HG03108 (cell line): Measurements from ENCODE around the gene PPFIBP2.

Experiments
- ATAC-seq: cut with Tn5 transposase; IDR thresholded peaks from one replicate; pipeline ENCODE4 v1.9.1; 2021; ENCODE audit warnings: moderate library complexity; ENCODE audit not compliant: unreplicated experiment

The PPFIBP2 gene

GRCh38 chr11:7683571-7683970 lies 169.8 kb downstream of the PPFIBP2 start:
- no peak for ATAC-seq

GRCh38 chr11:7686761-7687160 lies 173.0 kb downstream of the PPFIBP2 start:
- no peak for ATAC-seq

GRCh38 chr11:7687386-7687785 lies 173.6 kb downstream of the PPFIBP2 start:
- no peak for ATAC-seq

GRCh38 chr11:7688238-7688826 lies 174.5 kb downstream of the PPFIBP2 start:
- peak; percentile 71 for ATAC-seq

- no peak for ATAC-seq
These were observed 175.4 kb downstream of the PPFIBP2 start for GRCh38 chr11:7689239-7689638.

GRCh38 chr11:7690648-7691047 lies 176.8 kb downstream of the PPFIBP2 start:
- ATAC-seq, result no peak

- no peak for ATAC-seq
These were observed 178.1 kb downstream of the PPFIBP2 start for GRCh38 chr11:7691759-7692350.

DNA sequence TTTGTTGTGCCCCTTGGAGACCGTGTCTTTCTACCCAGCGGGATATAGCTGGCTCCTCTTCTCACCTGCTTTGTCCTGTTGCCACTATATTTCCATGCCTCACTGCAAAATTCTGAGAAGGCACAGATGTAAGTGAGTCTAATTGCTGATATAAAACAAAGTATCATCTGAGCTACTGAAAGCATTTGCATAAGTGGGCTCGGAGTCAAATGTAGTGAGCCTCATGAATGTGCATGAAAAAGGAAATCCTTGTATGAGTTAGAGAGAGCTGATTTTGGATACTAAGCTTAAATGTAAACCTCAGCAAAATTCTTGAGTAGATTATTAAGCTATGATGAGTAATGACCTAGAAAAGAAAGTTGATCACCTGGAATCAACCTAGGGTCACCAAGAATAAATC lies 178.6 kb downstream of the PPFIBP2 start:
- ATAC-seq, result no peak

GRCh38 chr11:7694235-7694634 lies 180.4 kb downstream of the PPFIBP2 start:
- ATAC-seq, result no peak

DNA sequence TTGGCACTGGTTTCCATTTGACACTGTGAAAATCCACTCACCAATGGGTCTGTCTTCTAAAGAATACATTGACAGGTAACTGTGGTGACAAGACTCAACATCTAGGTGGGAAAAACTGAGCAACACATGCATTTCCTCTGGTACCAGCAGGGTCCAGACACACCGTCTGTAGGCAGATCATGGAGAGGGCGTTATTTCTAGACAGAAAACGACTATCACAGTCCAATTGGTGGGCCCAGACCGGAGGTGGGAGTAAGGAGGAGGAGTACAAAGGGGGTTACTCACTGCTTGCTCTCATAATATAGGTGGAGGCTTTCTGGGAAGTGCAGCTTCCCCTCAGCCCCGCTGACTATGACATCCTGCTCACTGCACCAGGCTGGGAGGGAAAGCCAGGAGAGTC lies 182.6 kb downstream of the PPFIBP2 start:
- no peak for ATAC-seq
